GM21390 (cell line): ENCODE results near the gene RNASE4.
"Not testable (repeated sequence)": the region's sequence is repeated elsewhere in the genome, so short reads cannot be mapped to it uniquely, and the experiment has no call there.

Experiments used
- ATAC-seq: cut with Tn5 transposase; IDR thresholded peaks from one replicate; pipeline ENCODE4 v1.9.1; 2021; ENCODE audit not compliant: unreplicated experiment

The RNASE4 gene

DNA sequence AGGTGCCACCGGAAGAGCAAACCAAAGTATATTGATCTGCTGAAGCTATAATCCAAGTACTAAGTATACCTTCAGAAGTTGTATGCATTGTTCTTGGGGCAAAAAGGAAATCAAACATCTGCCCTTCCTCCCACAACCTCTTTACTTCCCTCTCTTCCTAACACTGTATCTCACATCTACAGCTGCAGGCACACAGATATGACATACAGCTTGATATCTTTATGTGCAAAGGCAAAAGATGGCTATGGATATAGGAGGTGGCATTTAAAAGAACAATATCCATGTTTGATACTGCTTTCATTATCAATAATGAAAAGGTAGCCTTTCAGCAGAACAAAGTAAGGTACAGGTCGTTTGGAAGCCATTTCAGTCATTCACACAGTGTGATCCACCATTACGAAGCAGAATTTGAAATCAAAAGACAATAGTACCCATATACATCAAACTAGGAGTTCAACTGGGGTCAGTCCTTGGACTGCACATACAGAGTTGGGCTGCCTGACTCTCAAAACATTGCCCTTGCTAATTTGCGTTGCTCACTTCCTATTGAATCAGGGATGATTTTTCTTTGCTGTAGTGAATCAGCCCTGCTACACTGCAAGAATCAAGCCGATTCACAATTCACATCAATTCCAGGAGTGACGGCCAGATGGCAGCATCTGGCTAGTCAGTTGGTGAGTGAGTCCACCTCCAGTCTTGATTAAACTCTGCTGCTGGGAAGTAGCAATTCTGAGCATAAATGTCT lies 13.1 kb downstream of the RNASE4 start:
- no peak for ATAC-seq

GRCh38 chr14:20698018-20698329 lies 13.6 kb downstream of the RNASE4 start:
- no peak for ATAC-seq

DNA sequence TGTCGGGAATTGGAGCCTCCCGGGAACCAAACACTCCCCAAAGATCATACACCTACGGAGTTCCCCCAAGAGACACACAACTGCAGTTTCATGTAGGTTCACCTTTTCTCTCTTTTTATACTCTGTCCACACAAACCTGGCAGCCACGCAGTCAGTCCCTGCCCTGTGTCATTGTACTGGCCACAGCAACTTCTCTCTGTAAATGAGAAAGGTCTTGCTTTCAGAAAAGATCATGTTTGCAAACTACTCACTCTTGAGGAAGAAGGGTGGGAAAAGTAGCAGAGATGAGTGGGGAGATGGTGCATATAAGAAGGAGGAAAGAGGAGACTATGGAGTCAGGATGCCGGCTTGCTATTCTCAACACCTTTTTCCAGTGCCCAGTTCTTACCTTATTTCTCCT lies 14.6 kb downstream of the RNASE4 start:
- ATAC-seq: no peak

GRCh38 chr14:20699931-20700330 lies 15.6 kb downstream of the RNASE4 start:
- ATAC-seq: no peak

DNA sequence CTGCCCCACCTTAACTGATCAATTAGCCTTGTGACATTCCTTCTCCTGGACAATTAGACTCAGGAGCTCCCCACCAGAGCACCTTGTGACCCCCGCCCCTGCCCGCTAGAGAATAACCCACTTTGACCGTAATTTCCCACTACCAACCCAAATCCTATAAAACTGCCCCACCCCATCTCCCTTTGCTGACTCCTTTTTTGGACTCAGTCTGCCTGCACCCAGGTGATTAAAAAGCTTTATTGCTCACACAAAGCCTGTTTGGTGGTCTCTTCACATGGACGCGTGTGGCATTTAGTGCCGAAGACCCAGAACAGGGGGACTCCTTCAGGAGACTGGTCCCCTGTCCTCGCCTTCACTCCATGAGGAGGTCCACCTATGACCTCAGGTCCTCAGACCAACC lies 16.6 kb downstream of the RNASE4 start:
- not testable (repeated sequence) for ATAC-seq

DNA sequence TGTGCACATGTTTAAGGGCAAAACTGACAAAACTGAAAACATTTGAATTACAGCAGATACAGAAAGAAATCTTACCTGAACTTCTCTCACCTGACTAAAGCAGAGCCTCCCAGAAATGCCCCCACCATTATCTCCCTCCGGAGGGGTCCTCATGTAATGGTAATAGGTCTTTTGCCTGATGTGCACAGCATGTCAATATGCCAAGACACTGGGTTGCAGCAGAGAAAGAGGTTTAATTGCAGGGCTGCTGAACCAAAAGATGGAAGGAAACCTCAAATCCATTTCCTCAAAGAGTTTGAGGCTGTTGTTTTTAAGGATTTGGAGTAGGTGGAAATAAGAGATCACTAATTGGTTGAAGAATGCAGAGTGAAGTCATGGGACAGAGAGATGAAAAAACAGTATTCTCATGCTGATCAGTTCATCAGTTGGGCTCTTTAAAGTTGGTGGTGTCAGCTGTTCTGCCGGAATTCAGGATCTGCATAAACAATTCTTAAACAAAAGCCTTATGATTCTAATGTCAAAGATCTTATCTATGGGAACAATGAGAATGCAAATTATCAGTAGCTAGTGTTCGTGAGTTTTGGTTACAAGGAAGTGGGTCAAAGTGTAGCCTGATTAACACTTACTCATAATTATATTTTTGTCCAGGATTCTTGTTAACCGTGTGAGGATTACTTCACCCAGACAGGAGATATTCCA lies 22.4 kb downstream of the RNASE4 start:
- ATAC-seq: no peak

GRCh38 chr14:20707622-20708021 lies 23.3 kb downstream of the RNASE4 start:
- ATAC-seq: no peak

- ATAC-seq: no peak
These were observed 26.9 kb downstream of the RNASE4 start for GRCh38 chr14:20711261-20711660.

DNA sequence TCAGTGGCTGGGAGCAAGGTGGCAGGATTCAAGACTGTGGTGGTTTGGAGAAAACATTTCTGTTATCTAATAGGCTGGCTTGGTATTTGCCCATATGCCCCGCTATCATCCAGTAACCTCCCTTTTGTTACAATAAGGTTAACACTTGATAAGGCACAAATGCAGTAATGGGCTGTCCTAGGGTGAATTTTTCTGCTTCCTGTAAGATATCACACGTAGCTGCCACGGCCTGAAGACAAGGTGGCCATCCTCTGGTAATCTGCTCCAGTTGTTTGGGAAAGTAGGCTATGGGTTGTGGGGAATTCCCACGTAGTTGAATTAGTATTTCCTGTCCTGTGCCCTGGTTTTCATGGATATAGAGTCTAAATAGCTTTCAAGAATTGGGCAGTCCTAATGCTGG lies 27.3 kb downstream of the RNASE4 start:
- ATAC-seq: no peak

DNA sequence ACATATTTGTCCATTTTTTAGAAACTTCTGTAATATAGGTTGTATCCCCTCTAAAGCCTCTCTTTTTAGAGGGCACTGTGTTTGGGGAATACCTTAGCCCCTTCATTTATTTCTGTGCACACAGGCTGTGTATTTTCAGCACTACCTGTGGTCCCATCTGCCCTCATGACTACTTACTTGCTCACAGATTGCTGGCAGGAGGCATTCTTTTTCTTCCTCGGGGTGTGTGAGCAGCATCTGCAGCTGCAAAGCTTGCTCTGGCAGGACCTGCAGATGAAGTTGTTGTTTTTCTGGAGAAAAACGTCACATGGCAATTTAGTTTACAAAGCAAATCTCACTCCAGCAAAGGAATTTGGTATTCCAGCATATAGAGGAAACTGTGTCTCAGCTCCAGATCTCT lies 28.5 kb downstream of the RNASE4 start:
- ATAC-seq: no peak

GRCh38 chr14:20714593-20715250 lies 30.4 kb downstream of the RNASE4 start:
- no peak for ATAC-seq

GRCh38 chr14:20719777-20720176 lies 35.4 kb downstream of the RNASE4 start:
- no peak for ATAC-seq

DNA sequence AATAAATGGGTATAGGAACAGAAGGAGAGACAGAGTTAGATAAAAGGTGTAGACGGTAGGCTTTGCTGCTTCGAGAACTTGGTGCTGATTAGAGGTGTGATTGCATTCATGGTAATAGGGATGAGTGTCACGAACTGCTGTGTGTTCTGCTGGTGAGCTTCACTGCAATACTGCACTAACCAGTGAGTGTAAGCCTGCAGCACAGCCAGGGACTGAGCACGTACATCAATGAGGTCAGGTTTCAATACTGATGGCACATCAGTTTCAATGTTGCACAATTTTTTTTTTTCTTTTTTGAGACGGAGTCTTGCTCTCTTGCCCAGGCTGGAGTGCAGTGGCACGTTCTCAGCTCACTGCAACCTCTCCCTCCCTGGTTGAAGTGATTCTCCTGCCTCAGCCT lies 36.4 kb downstream of the RNASE4 start:
- no peak for ATAC-seq

DNA sequence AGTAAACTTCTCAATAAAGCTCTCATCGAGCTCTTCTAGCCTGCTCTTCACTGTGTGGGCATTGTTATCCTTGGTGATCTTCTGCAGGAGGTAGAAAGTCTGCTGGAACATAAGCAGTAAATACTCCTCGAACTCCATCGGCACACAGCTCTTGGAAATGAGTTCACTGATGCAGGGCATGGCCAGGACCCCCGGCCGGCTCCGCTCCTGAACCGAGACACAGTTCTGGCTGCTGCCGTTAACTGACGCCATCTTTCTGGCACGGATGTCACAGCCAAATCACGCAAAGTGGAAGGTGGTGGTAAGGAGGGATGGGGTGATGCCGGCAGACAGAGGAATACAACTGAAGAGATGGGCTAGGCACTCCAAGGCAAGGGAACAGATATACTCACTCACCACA lies 37.7 kb downstream of the RNASE4 start:
- no peak for ATAC-seq

DNA sequence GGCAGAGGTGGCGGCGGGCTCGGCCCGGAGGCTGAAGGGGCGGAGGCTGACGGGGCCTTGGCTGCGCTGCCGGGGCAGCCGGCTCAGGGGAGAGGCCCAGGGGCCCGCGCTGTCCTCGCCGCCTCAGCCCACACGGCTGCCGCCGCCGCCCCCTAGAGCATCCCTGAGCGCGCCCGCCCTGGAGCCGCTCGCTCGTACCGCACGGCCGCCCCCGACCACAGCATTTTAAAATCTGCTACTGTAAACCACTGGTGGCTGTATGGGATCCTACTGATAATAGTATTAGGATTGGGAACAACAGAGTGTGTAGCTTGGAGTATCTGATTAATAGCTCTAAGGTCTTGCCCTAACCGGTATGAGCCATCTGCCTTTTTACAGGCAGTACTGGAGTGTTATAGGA lies 39.1 kb downstream of the RNASE4 start:
- no peak for ATAC-seq

DNA sequence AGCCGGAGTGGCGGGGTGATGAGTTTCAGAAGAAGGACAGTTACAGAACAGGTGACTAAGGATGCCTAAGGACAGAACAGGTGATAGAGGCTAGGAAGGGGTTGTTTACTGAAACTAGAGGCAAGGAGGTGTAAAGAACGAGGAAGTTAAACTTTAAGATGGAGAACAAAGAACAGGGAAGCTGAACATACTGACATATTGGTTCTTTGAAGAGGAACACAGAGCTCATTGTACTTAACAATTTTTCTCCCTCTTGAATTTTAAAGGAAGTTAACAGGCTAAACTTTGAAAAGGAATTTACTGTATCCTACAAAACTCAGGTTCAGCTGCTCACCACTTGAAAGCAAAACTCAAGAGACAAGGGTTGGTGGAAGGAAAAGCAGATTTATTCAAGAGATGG lies 41.8 kb downstream of the RNASE4 start:
- ATAC-seq: not testable (repeated sequence)

DNA sequence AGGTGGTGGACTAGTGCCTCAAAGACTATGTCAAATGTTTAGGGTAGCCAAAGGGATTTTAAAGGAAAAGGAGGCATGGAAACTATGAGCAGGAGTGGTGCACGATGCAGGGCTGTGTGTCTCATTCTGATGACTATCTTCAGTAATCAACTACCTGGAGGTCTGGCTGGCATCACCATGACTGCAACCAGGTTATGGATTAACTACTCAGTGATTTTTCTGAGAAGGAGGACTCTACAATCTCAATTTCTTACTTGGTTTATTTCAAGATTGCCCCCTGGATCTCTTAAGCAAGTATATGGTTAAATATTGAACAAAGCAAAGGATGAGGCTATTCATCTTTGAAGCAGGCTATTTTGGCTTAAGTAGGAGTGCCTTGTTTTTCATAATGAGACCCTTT lies 42.2 kb downstream of the RNASE4 start:
- ATAC-seq: no peak

DNA sequence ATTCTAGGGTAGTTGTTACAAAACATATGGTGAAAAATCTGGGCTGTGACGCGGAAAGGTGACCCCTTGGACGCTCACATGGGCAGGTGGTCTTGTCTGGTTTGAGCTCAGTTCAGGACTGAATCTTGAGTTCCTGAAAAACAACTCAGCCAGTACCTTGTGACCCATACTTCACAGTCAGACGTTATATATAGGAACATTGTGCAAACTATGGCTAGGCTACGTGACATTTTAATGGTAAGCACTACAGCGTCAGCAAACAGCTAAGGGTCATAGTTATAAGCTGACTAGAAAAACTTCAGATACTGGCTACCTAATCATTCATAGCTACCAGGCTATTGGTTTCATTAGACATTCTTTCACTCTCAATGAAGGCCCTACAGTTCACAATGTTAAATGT lies 46.5 kb downstream of the RNASE4 start:
- ATAC-seq: no peak

- no peak for ATAC-seq
These were observed 48.1 kb downstream of the RNASE4 start for GRCh38 chr14:20732477-20732876.

DNA sequence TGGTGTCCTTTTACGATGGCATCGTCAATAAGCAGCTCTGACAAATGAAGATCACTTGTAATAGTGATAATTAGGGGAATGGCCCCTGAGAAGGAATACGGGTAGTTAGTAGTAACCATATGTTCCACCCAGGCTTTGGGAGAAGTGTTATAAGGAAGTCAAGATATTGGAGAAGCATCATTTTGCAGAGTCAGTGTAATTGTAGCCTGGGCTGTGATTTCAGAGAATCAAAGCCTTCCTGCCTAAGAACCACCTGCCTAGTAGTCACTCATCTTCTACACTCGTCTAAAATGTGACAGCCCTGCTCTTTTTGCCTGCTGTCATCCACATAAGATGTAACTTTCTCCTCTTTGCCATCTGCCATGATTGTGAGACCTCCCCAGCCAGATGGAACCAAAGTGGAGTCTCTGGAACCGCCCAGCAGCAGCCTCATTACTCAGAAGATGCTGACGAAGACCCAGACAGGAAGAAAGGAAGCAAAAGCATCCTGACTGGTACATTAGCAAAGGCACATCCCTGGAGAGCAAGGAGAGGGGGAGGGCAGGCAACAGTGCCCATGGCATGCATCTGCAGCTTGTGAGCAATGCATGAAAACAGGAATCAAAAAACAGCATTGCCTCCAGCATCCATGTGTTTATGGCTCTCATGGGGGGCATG lies 48.7 kb downstream of the RNASE4 start:
- no peak for ATAC-seq

GRCh38 chr14:20733684-20734429 lies 49.5 kb downstream of the RNASE4 start:
- no peak for ATAC-seq
